ENCODE measurements around the gene DRAM2. TPM values are rescaled to one million over a fixed set of nuclear protein-coding genes. Genes with fewer than 3 reads are reported as not detected.

The DRAM2 gene
- total RNA-seq, 1 experiment from 2014 or later = 26.4 TPM

DNA sequence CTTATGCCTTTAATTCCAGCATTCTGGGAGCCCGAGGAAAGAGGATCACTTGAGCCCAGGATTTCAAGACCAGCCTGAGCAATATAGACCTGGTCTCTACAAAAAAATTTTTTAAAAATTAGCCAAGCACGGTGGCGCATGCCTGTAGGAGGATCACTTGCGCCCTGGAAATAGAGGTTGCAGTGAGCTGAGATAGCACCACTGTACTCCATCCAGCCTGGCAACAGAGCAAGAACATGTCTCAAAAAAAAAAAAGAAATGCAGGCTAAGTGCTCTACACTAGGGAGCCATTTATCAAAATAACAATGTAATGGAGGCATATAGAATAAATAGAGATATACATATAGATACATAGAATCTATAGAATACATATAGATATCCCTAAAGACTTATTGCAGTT, 23.5 kb upstream of the DRAM2 start:
- H3K27ac ChIP-seq (ENCODE audit: low read depth, low read length) = no peak overlapping the region
- no peaks in the 10 kb centered on the region for H3K9me3 ChIP-seq (ENCODE audit: control insufficient read depth in 1 of 2, insufficient read depth in 1 of 2, low read depth in 1 of 2, low read length in 2 of 2)
- H4K20me1 ChIP-seq (ENCODE audit: insufficient read depth) = no peaks in the 10 kb centered on the region; the same call in 1 of the 2 replicates
- no peak for TF ChIP-seq EGR1 (IDR thresholded peaks at IDR 0.05; ENCODE audit: low read depth)
- no peak for TF ChIP-seq SIN3A (IDR thresholded peaks at IDR 0.05; ENCODE audit: low read depth)
- no peak for TF ChIP-seq POLR2A (IDR thresholded peaks at IDR 0.05; ENCODE audit: borderline replicate concordance, extremely low read depth, insufficient read depth, insufficient read length)
- no peak for TF ChIP-seq ZFX (IDR thresholded peaks at IDR 0.05)
- TF ChIP-seq CBX3 (IDR thresholded peaks at IDR 0.05; ENCODE audit: low read depth) = no peak
- TF ChIP-seq JUND (IDR thresholded peaks at IDR 0.05) = no peak
- TF ChIP-seq YY1 (IDR thresholded peaks at IDR 0.05; ENCODE audit: extremely low read depth, insufficient replicate concordance, low read depth, low read length) = no peak
- H3K9ac ChIP-seq (ENCODE audit: low read length) = no peak overlapping the region
- ChIA-PET POLR2A (no interaction called here), RAD21 (ENCODE audit: low non-redundant PET in 1 of 2, low total read pairs in 2 of 2, uncharacterized antibody in 2 of 2, unreplicated experiment in 2 of 2) (no interaction called here), CTCF (no interaction called here)
- intact Hi-C loops (cut with micrococcal nuclease) = loop anchor here (2.0 kb wide), 1 partner anchor 21 kb away; no protein-coding TSS in a partner anchor
- H3K36me3 ChIP-seq (ENCODE audit: control insufficient read depth in 1 of 2, insufficient read depth in 2 of 2, low read length in 2 of 2) = peaks cover 2 to 7% of the 10 kb centered on the region in 2 experiments; a peak in 3 of 4 replicates
- BruUV-seq (replicated peaks) = no TSS peak
- peaks cover 23% of the 10 kb centered on the region for H3K79me2 ChIP-seq (ENCODE audit: insufficient read depth, low read length)
- no peaks in the 10 kb centered on the region for H3K4me1 ChIP-seq (ENCODE audit: control insufficient read depth in 1 of 2, insufficient read depth in 2 of 2, low read length in 2 of 2)
- H3K4me3 ChIP-seq (replicated peaks in 1 of 2; ENCODE audit: low read depth in 1 of 2, low read length in 2 of 2) = no peak overlapping the region
- ATAC-seq (no peak), DNase-seq (ENCODE audit: low read depth, low spot score) (no peak)
- H3K9me2 ChIP-seq (ENCODE audit: insufficient read depth) = no peaks in the 10 kb centered on the region
- no peaks in the 10 kb centered on the region for H3K27me3 ChIP-seq (ENCODE audit: insufficient read depth, low read length)
- no peak overlapping the region for H2AFZ ChIP-seq (ENCODE audit: low read depth, low read length, poor library complexity, severe bottlenecking)
- H3K4me2 ChIP-seq (ENCODE audit: low read length) = no peak overlapping the region

DNA sequence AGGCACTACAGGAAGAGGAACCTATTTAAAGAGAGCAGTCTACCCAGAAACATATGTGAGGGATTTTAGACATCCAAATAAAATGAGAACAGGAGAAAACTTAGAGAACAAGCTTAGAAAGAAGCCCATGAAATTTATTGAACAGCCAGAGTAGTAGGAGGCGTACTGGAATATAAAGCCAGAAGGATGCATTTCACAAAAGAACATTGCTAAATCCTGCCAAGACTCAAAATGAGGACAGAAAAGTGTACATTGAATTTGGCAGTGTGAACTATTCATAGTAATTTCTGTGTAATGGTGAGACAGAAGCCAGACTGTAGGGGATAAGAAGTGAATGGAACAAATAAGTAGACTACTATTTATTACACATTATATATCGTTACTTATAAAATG, 22.6 kb upstream of the DRAM2 start:
- ATAC-seq = no peak
- Histone ChIP-seq H3K27me3 (ENCODE audit: insufficient read depth, low read length) (no peaks in the 10 kb centered on the region), H3K4me3 (replicated peaks in 1 of 2; ENCODE audit: low read depth in 1 of 2, low read length in 2 of 2) (no peak overlapping the region), H3K9ac (ENCODE audit: low read length) (no peak overlapping the region), H3K4me2 (ENCODE audit: low read length) (no peak overlapping the region), H3K9me2 (ENCODE audit: insufficient read depth) (no peaks in the 10 kb centered on the region), H2AFZ (ENCODE audit: low read depth, low read length, poor library complexity, severe bottlenecking) (no peak overlapping the region), H3K27ac (ENCODE audit: low read depth, low read length) (no peak overlapping the region), H3K9me3 (ENCODE audit: control insufficient read depth in 1 of 2, insufficient read depth in 1 of 2, low read depth in 1 of 2, low read length in 2 of 2) (no peaks in the 10 kb centered on the region), H4K20me1 (ENCODE audit: insufficient read depth) (no peaks in the 10 kb centered on the region; the same call in 1 of the 2 replicates), H3K36me3 (ENCODE audit: control insufficient read depth in 1 of 2, insufficient read depth in 2 of 2, low read length in 2 of 2) (peaks cover 2 to 7% of the 10 kb centered on the region in 2 experiments; a peak in 3 of 4 replicates), H3K4me1 (ENCODE audit: control insufficient read depth in 1 of 2, insufficient read depth in 2 of 2, low read length in 2 of 2) (no peaks in the 10 kb centered on the region), H3K79me2 (ENCODE audit: insufficient read depth, low read length) (peaks cover 26% of the 10 kb centered on the region)
- DNase-seq (ENCODE audit: low read depth, low spot score) = no peak
- intact Hi-C loops (cut with micrococcal nuclease) = loop anchor here (2.0 kb wide), 1 partner anchor 20 kb away; no protein-coding TSS in a partner anchor
- ChIA-PET RAD21 (ENCODE audit: low non-redundant PET in 1 of 2, low total read pairs in 2 of 2, uncharacterized antibody in 2 of 2, unreplicated experiment in 2 of 2) (no interaction called here), CTCF (no interaction called here), POLR2A (no interaction called here)
- TF ChIP-seq EZH2 (IDR thresholded peaks at IDR 0.05) = no peak
- no peak for TF ChIP-seq EZH2phosphoT487 (IDR thresholded peaks at IDR 0.05; ENCODE audit: borderline replicate concordance)
- TF ChIP-seq TCF7L2 (IDR thresholded peaks at IDR 0.05; ENCODE audit: borderline replicate concordance, extremely low read depth, insufficient read depth, insufficient read length) = no peak
- TF ChIP-seq, protein P1, sequence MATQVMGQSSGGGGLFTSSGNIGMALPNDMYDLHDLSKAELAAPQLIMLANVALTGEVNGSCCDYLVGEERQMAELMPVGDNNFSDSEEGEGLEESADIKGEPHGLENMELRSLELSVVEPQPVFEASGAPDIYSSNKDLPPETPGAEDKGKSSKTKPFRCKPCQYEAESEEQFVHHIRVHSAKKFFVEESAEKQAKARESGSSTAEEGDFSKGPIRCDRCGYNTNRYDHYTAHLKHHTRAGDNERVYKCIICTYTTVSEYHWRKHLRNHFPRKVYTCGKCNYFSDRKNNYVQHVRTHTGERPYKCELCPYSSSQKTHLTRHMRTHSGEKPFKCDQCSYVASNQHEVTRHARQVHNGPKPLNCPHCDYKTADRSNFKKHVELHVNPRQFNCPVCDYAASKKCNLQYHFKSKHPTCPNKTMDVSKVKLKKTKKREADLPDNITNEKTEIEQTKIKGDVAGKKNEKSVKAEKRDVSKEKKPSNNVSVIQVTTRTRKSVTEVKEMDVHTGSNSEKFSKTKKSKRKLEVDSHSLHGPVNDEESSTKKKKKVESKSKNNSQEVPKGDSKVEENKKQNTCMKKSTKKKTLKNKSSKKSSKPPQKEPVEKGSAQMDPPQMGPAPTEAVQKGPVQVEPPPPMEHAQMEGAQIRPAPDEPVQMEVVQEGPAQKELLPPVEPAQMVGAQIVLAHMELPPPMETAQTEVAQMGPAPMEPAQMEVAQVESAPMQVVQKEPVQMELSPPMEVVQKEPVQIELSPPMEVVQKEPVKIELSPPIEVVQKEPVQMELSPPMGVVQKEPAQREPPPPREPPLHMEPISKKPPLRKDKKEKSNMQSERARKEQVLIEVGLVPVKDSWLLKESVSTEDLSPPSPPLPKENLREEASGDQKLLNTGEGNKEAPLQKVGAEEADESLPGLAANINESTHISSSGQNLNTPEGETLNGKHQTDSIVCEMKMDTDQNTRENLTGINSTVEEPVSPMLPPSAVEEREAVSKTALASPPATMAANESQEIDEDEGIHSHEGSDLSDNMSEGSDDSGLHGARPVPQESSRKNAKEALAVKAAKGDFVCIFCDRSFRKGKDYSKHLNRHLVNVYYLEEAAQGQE (IDR thresholded peaks at IDR 0.05; ENCODE audit: low read depth) = no peak
- BruUV-seq (replicated peaks) = no TSS peak
